ENCODE data around the gene TTLL11.

The TTLL11 gene

GRCh38 chr9:121786998-121787422, 306.1 kb downstream of the TTLL11 start:
- TF ChIP-seq ZC3H10 (CRISPR knock-in tag; IDR thresholded peaks at IDR 0.05) (no peak), PPARA (CRISPR knock-in tag; IDR thresholded peaks at IDR 0.05; ENCODE audit: borderline replicate concordance) (no peak)
- no peak for ATAC-seq

- TF ChIP-seq CREB5 (CRISPR knock-in tag; IDR thresholded peaks at IDR 0.05; ENCODE audit: low read depth) (no peak), TCF4 (CRISPR knock-in tag; IDR thresholded peaks at IDR 0.05; ENCODE audit: borderline replicate concordance) (no peak), TSHZ2 (CRISPR knock-in tag; IDR thresholded peaks at IDR 0.05) (no peak), OSR1 (CRISPR knock-in tag; IDR thresholded peaks at IDR 0.05) (no peak), CSDC2 (CRISPR knock-in tag; IDR thresholded peaks at IDR 0.05) (no peak), ZNF70 (CRISPR knock-in tag; IDR thresholded peaks at IDR 0.05) (no peak), CSRNP3 (CRISPR knock-in tag; IDR thresholded peaks at IDR 0.05) (no peak), ZNF565 (CRISPR knock-in tag; conservative IDR thresholded peaks at IDR 0.05; ENCODE audit: low read depth) (no peak), PATZ1 (CRISPR knock-in tag; IDR thresholded peaks at IDR 0.05; ENCODE audit: borderline replicate concordance) (no peak), SNAI2 (CRISPR knock-in tag; IDR thresholded peaks at IDR 0.05) (no peak), GLIS3 (CRISPR knock-in tag; IDR thresholded peaks at IDR 0.05) (no peak), ZNF8 (CRISPR knock-in tag; IDR thresholded peaks at IDR 0.05) (no peak), ISL1 (CRISPR knock-in tag; IDR thresholded peaks at IDR 0.05) (no peak), ARNTL (CRISPR knock-in tag; IDR thresholded peaks at IDR 0.05; ENCODE audit: borderline replicate concordance, low read depth) (no peak), ZFP3 (CRISPR knock-in tag; IDR thresholded peaks at IDR 0.05) (no peak), ZFP30 (CRISPR knock-in tag; IDR thresholded peaks at IDR 0.05) (no peak), BACH2 (CRISPR knock-in tag; IDR thresholded peaks at IDR 0.05; ENCODE audit: borderline replicate concordance) (no peak)
- ATAC-seq = no peak
Measured at GRCh38 chr9:121786543-121786948, 306.6 kb downstream of the TTLL11 start.

- TF ChIP-seq TSHZ2 (CRISPR knock-in tag; IDR thresholded peaks at IDR 0.05) (no peak), ISL1 (CRISPR knock-in tag; IDR thresholded peaks at IDR 0.05) (no peak), ZFP30 (CRISPR knock-in tag; IDR thresholded peaks at IDR 0.05) (no peak), ZNF8 (CRISPR knock-in tag; IDR thresholded peaks at IDR 0.05) (no peak), CREB5 (CRISPR knock-in tag; IDR thresholded peaks at IDR 0.05; ENCODE audit: low read depth) (no peak), SNAI2 (CRISPR knock-in tag; IDR thresholded peaks at IDR 0.05) (no peak)
- no peak for ATAC-seq
Measured at GRCh38 chr9:121785673-121786542, 307.2 kb downstream of the TTLL11 start.

Measured in SK-N-SH treated with all-trans-retinoic acid at 6 μM for 48 hours (cell line).